ENCODE results near the gene LRCH1. TPM values are rescaled to one million over a fixed set of nuclear protein-coding genes. Genes with fewer than 3 reads are reported as not detected.

Gene LRCH1
- total and polyA plus RNA-seq, 2 experiments from 2014 or later, result 4.7 to 5.0 TPM

DNA sequence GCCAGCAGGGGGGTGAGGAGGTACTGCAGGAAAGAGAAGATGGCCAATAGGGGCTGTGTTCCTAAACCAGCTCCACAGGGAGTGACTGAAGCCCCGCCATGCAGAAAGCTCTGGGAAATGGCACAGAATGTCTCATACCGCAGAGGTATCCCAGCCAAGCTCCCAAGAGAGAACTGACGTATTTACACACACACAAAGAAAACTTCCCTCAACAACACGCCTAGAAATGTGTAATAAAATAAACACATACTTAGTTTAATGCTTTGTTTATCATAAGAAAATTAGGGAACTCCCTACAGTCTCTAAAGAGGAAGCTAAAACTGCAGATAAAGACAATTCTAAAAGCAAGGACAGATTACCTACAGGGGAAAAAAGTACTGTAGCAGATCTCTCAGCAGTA is 204.0 kb downstream of the LRCH1 start:
- no peaks in the 10 kb centered on the region; the same call in 1 of the 2 replicates for H3K9me2 ChIP-seq (ENCODE audit: insufficient read depth)
- H2AFZ ChIP-seq, result no peak overlapping the region
- H3K9me3 ChIP-seq (ENCODE audit: low read depth), result no peaks in the 10 kb centered on the region
- 48 to 63% methylated on average over 4 of the region's 4 CpGs for WGBS, 2 experiments (ENCODE audit: low coverage in 1 of 2, low lambda C conversion rate in 2 of 2, missing lambda C conversion rate in 2 of 2)
- H3K27me3 ChIP-seq (replicated peaks; ENCODE audit: insufficient read depth), result no peaks in the 10 kb centered on the region
- no peaks in the 10 kb centered on the region for H3K79me2 ChIP-seq (ENCODE audit: insufficient read depth)
- H3K4me1 ChIP-seq (ENCODE audit: insufficient read depth), result peaks cover 13% of the 10 kb centered on the region
- no peak overlapping the region for H3K9ac ChIP-seq
- H3K36me3 ChIP-seq (ENCODE audit: low read depth), result no peaks in the 10 kb centered on the region
- no peak overlapping the region for H3K4me2 ChIP-seq (ENCODE audit: unreplicated experiment)
- no peaks in the 10 kb centered on the region; the same call in 1 of the 2 replicates for H3F3A ChIP-seq (ENCODE audit: insufficient read depth)
- no peak overlapping the region for H3K4me3 ChIP-seq
- H4K20me1 ChIP-seq (ENCODE audit: insufficient read depth), result no peaks in the 10 kb centered on the region
- no peak for TF ChIP-seq EZH2phosphoT487 (IDR thresholded peaks at IDR 0.05; ENCODE audit: insufficient read depth, low read depth)
- TF ChIP-seq EZH2 (IDR thresholded peaks at IDR 0.05; ENCODE audit: insufficient read depth, poor library complexity, severe bottlenecking), result no peak
- in situ Hi-C loops (cut with MboI), result no loop called here
- DNase-seq, result peak; percentile 57
- H3K27ac ChIP-seq, result no peak overlapping the region

DNA sequence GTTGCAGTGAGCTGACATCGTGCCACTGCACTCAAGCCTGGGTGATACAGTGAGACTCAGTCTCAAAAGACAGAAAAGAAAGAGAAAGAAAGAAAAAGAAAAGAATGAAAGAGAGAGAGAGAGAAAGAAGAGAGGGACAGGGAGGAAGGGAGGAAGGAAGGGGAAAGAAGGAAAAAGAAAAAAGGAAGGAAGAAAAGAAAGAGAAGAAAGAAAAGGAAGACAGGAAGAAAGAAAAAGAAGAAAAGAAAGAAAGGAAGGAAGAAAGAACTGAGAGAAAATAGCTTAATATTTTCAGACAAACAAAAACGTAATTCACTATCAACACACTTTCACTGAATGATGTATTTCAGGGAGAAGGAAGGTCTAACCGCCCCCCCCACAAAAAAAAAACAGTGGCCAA is 204.7 kb downstream of the LRCH1 start:
- H3K4me2 ChIP-seq (ENCODE audit: unreplicated experiment), result no peak overlapping the region
- no peak overlapping the region for H3K27ac ChIP-seq
- no peaks in the 10 kb centered on the region; the same call in 1 of the 2 replicates for H3K9me2 ChIP-seq (ENCODE audit: insufficient read depth)
- H3F3A ChIP-seq (ENCODE audit: insufficient read depth), result no peaks in the 10 kb centered on the region; the same call in 1 of the 2 replicates
- H3K36me3 ChIP-seq (ENCODE audit: low read depth), result no peaks in the 10 kb centered on the region
- H3K9ac ChIP-seq, result no peak overlapping the region
- H4K20me1 ChIP-seq (ENCODE audit: insufficient read depth), result no peaks in the 10 kb centered on the region
- peaks cover 11% of the 10 kb centered on the region for H3K4me1 ChIP-seq (ENCODE audit: insufficient read depth)
- H3K4me3 ChIP-seq, result no peak overlapping the region
- 77 to 91% methylated on average over 3 of the region's 3 CpGs for WGBS, 2 experiments (ENCODE audit: low coverage in 1 of 2, low lambda C conversion rate in 2 of 2, missing lambda C conversion rate in 2 of 2)
- DNase-seq, result no peak
- no peaks in the 10 kb centered on the region for H3K79me2 ChIP-seq (ENCODE audit: insufficient read depth)
- no peaks in the 10 kb centered on the region for H3K9me3 ChIP-seq (ENCODE audit: low read depth)
- no peak overlapping the region for H2AFZ ChIP-seq
- in situ Hi-C loops (cut with MboI), result no loop called here
- TF ChIP-seq EZH2 (IDR thresholded peaks at IDR 0.05; ENCODE audit: insufficient read depth, poor library complexity, severe bottlenecking) (no peak), EZH2phosphoT487 (IDR thresholded peaks at IDR 0.05; ENCODE audit: insufficient read depth, low read depth) (no peak)
- H3K27me3 ChIP-seq (replicated peaks; ENCODE audit: insufficient read depth), result no peaks in the 10 kb centered on the region

GRCh38 chr13:46759846-46760245 is 206.9 kb downstream of the LRCH1 start:
- 0 to 8% methylated on average over 2 of the region's 2 CpGs for WGBS, 2 experiments (ENCODE audit: low coverage in 1 of 2, low lambda C conversion rate in 2 of 2, missing lambda C conversion rate in 2 of 2)
- H3K9ac ChIP-seq, result no peak overlapping the region
- H3K79me2 ChIP-seq (ENCODE audit: insufficient read depth), result no peaks in the 10 kb centered on the region
- H3K36me3 ChIP-seq (ENCODE audit: low read depth), result no peaks in the 10 kb centered on the region
- no peaks in the 10 kb centered on the region for H3K9me3 ChIP-seq (ENCODE audit: low read depth)
- H3K27me3 ChIP-seq (replicated peaks; ENCODE audit: insufficient read depth), result no peaks in the 10 kb centered on the region
- peaks cover 18% of the 10 kb centered on the region for H3K4me1 ChIP-seq (ENCODE audit: insufficient read depth)
- H3K4me2 ChIP-seq (ENCODE audit: unreplicated experiment), result no peak overlapping the region
- TF ChIP-seq EZH2phosphoT487 (IDR thresholded peaks at IDR 0.05; ENCODE audit: insufficient read depth, low read depth) (no peak), EZH2 (IDR thresholded peaks at IDR 0.05; ENCODE audit: insufficient read depth, poor library complexity, severe bottlenecking) (no peak)
- no peak overlapping the region for H3K27ac ChIP-seq
- no peaks in the 10 kb centered on the region; the same call in 1 of the 2 replicates for H3K9me2 ChIP-seq (ENCODE audit: insufficient read depth)
- DNase-seq, result peak; percentile 58
- H4K20me1 ChIP-seq (ENCODE audit: insufficient read depth), result no peaks in the 10 kb centered on the region
- in situ Hi-C loops (cut with MboI), result no loop called here
- no peak overlapping the region for H3K4me3 ChIP-seq
- H3F3A ChIP-seq (ENCODE audit: insufficient read depth), result peaks cover 6% of the 10 kb centered on the region; the same call in 1 of the 2 replicates
- H2AFZ ChIP-seq, result peak overlapping the region; percentile 80

DNA sequence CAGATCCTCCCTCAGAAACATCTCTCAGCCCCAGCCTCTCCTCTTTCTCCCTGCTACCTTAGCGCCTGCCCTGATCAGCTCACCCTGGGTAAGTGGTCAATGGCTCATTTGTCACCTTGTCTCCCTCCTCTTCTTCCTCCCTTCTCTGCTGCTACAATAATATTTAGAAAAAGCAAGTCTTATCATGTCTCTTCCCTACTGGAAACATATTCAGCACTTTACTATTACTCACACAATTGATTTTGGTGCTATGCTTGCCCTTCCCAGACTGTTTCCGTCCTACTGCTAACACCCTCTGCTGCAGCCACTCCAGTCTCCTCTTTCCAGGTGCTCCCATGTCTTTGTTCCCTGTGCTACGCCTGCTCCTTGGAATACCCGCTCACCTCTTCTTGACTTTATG is 208.2 kb downstream of the LRCH1 start:
- H2AFZ ChIP-seq, result no peak overlapping the region
- H3K4me1 ChIP-seq (ENCODE audit: insufficient read depth), result peaks cover 19% of the 10 kb centered on the region
- H3F3A ChIP-seq (ENCODE audit: insufficient read depth), result peaks cover 17% of the 10 kb centered on the region; the same call in 1 of the 2 replicates
- H3K9ac ChIP-seq, result no peak overlapping the region
- DNase-seq, result no peak
- H3K9me3 ChIP-seq (ENCODE audit: low read depth), result no peaks in the 10 kb centered on the region
- 89 to 90% methylated on average over 4 of the region's 4 CpGs for WGBS, 2 experiments (ENCODE audit: low coverage in 1 of 2, low lambda C conversion rate in 2 of 2, missing lambda C conversion rate in 2 of 2)
- no peaks in the 10 kb centered on the region for H3K27me3 ChIP-seq (replicated peaks; ENCODE audit: insufficient read depth)
- TF ChIP-seq EZH2phosphoT487 (IDR thresholded peaks at IDR 0.05; ENCODE audit: insufficient read depth, low read depth) (no peak), EZH2 (IDR thresholded peaks at IDR 0.05; ENCODE audit: insufficient read depth, poor library complexity, severe bottlenecking) (no peak)
- no peak overlapping the region for H3K27ac ChIP-seq
- H3K79me2 ChIP-seq (ENCODE audit: insufficient read depth), result no peaks in the 10 kb centered on the region
- H3K36me3 ChIP-seq (ENCODE audit: low read depth), result no peaks in the 10 kb centered on the region
- H3K4me3 ChIP-seq, result no peak overlapping the region
- H4K20me1 ChIP-seq (ENCODE audit: insufficient read depth), result no peaks in the 10 kb centered on the region
- H3K4me2 ChIP-seq (ENCODE audit: unreplicated experiment), result no peak overlapping the region
- H3K9me2 ChIP-seq (ENCODE audit: insufficient read depth), result no peaks in the 10 kb centered on the region; the same call in 1 of the 2 replicates
- in situ Hi-C loops (cut with MboI), result no loop called here
